HCT116 (cell line): ENCODE data around the gene FXYD6.

ENCODE experiments used
- ELF1 ChIP-seq: IDR thresholded peaks from 2 replicates; pipeline ENCODE4 v1.6.1; 2012; ENCODE audit warnings: low read depth, borderline replicate concordance
- EZH2 ChIP-seq: fragments of 200-600 bp; sonication (generic); IDR thresholded peaks from 2 replicates; pipeline ENCODE4 v1.6.1; 2017; ENCODE audit warnings: antibody characterized with exemption, mixed run types
- FOSL1 ChIP-seq: IDR thresholded peaks from 2 replicates; pipeline ENCODE4 v1.6.1; 2012; ENCODE audit warnings: low read depth
- JUND ChIP-seq: IDR thresholded peaks from 2 replicates; pipeline ENCODE4 v1.6.1; 2012
- POLR2A ChIP-seq: IDR thresholded peaks from 2 replicates; pipeline ENCODE4 v1.7.0; 2011; ENCODE audit warnings: borderline replicate concordance; ENCODE audit not compliant: insufficient read depth, insufficient read length; ENCODE audit errors: extremely low read depth
- POLR2AphosphoS5 ChIP-seq: IDR thresholded peaks from 2 replicates; pipeline ENCODE4 v1.6.1; 2011; ENCODE audit warnings: mild to moderate bottlenecking, low read depth, low read length, moderate library complexity
- RAD21 ChIP-seq: IDR thresholded peaks from 2 replicates; pipeline ENCODE4 v1.6.1; 2012; ENCODE audit warnings: low read depth, mild to moderate bottlenecking
- YY1 ChIP-seq: IDR thresholded peaks from 2 replicates; pipeline ENCODE4 v1.6.1; 2011; ENCODE audit warnings: low read length, low read depth, moderate library complexity, mild to moderate bottlenecking; ENCODE audit not compliant: insufficient replicate concordance; ENCODE audit errors: extremely low read depth
- ZFX ChIP-seq: fragments of 450-650 bp; IDR thresholded peaks from 2 replicates; pipeline ENCODE4 v1.6.1; 2017
- ZNF274 ChIP-seq: fragments of 200-500 bp; sonication (Bioruptor generic); IDR thresholded peaks from 2 replicates; pipeline ENCODE4 v1.6.1; 2014; ENCODE audit warnings: mild to moderate bottlenecking, low read depth, low read length, inconsistent platforms
- TF ChIP-seq, protein P1 (sequence below), 3 experiments: fragments of 200-600 bp in 1 of 3; sonication (generic) in 1 of 3; IDR thresholded peaks in 2 of 3; conservative IDR thresholded peaks in 1 of 3; 2 replicates each; pipeline ENCODE4 v1.5.1; 2012 to 2017; ENCODE audit warnings: low read depth in 2 of 3, low read length in 2 of 3, antibody characterized with exemption in 1 of 3, borderline replicate concordance in 1 of 3, control low read depth in 1 of 3, mild to moderate bottlenecking in 1 of 3, mixed read lengths in 1 of 3, mixed run types in 1 of 3, moderate library complexity in 1 of 3; ENCODE audit not compliant: insufficient read depth in 1 of 3
- TF ChIP-seq, protein P2 (sequence below): IDR thresholded peaks from 2 replicates; pipeline ENCODE4 v1.6.1; 2012; ENCODE audit warnings: low read depth

DNA sequence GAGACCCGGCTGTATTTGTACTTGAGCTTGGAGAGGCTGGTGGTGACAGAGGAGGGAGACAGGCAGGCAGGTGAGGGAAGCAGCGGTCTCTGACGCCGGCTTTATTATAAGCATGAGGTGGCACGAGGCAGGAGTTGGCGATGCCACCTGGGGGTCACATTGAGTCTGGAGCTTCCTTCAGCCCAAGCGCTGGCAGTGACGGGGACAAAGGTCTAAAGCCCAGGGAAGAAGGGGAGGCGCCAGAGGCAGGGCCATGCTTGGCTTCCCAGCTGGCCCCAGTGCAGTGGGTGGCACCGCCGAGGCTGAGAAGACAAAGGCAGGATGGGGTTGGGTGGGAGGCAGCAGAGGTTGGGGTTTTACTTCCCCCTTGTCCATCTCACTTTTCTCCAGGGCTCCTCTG lies 56.4 kb downstream of the FXYD6 start:
- no peak for TF ChIP-seq POLR2A
- TF ChIP-seq, protein P1, sequence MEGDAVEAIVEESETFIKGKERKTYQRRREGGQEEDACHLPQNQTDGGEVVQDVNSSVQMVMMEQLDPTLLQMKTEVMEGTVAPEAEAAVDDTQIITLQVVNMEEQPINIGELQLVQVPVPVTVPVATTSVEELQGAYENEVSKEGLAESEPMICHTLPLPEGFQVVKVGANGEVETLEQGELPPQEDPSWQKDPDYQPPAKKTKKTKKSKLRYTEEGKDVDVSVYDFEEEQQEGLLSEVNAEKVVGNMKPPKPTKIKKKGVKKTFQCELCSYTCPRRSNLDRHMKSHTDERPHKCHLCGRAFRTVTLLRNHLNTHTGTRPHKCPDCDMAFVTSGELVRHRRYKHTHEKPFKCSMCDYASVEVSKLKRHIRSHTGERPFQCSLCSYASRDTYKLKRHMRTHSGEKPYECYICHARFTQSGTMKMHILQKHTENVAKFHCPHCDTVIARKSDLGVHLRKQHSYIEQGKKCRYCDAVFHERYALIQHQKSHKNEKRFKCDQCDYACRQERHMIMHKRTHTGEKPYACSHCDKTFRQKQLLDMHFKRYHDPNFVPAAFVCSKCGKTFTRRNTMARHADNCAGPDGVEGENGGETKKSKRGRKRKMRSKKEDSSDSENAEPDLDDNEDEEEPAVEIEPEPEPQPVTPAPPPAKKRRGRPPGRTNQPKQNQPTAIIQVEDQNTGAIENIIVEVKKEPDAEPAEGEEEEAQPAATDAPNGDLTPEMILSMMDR (IDR thresholded peaks at IDR 0.05 in 2 of 3, conservative IDR thresholded peaks at IDR 0.05 in 1 of 3; ENCODE audit: borderline replicate concordance in 1 of 3, insufficient read depth in 1 of 3, low read depth in 2 of 3, low read length in 2 of 3) = no peak
- no peak for TF ChIP-seq POLR2AphosphoS5
- no peak for TF ChIP-seq FOSL1
- TF ChIP-seq YY1 = no peak
- TF ChIP-seq ZNF274 = no peak
- no peak for TF ChIP-seq ZFX
- no peak for TF ChIP-seq ELF1
- no peak for TF ChIP-seq RAD21
- no peak for TF ChIP-seq EZH2
- TF ChIP-seq JUND = no peak
- TF ChIP-seq, protein P2, sequence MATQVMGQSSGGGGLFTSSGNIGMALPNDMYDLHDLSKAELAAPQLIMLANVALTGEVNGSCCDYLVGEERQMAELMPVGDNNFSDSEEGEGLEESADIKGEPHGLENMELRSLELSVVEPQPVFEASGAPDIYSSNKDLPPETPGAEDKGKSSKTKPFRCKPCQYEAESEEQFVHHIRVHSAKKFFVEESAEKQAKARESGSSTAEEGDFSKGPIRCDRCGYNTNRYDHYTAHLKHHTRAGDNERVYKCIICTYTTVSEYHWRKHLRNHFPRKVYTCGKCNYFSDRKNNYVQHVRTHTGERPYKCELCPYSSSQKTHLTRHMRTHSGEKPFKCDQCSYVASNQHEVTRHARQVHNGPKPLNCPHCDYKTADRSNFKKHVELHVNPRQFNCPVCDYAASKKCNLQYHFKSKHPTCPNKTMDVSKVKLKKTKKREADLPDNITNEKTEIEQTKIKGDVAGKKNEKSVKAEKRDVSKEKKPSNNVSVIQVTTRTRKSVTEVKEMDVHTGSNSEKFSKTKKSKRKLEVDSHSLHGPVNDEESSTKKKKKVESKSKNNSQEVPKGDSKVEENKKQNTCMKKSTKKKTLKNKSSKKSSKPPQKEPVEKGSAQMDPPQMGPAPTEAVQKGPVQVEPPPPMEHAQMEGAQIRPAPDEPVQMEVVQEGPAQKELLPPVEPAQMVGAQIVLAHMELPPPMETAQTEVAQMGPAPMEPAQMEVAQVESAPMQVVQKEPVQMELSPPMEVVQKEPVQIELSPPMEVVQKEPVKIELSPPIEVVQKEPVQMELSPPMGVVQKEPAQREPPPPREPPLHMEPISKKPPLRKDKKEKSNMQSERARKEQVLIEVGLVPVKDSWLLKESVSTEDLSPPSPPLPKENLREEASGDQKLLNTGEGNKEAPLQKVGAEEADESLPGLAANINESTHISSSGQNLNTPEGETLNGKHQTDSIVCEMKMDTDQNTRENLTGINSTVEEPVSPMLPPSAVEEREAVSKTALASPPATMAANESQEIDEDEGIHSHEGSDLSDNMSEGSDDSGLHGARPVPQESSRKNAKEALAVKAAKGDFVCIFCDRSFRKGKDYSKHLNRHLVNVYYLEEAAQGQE = no peak
